ACHN (cell line): ENCODE measurements around the gene MBIP.
A peak's percentile ranks its signal among the peaks of the same experiment; 100 is the strongest.
"Not testable (repeated sequence)": the region's sequence is repeated elsewhere in the genome, so short reads cannot be mapped to it uniquely, and the experiment has no call there.

Source experiments
- DNase-seq: peaks from one replicate; pipeline ENCODE4 v3.0.0-alpha.2; 2015
- in situ Hi-C: cut with HindIII; loops from 2 replicates; pipeline ENCODE4 v1.10.0; 2017; ENCODE audit warnings: low sequenced_read_pairs, low pct_ligation_motif_present, low pct_unique_long_range_greater_than_20kb

MBIP gene

GRCh38 chr14:36320200-36320896 is at the start of gene MBIP:
MBIP (minus strand) TSS chr14:36320637; CDS start chr14:36320588, 49 bp downstream.
- in situ Hi-C loops, result no loop called here
- peak; percentile 96 for DNase-seq

- DNase-seq, result no peak
- in situ Hi-C loops, result no loop called here
Measured at GRCh38 chr14:36367985-36368774, 47.7 kb upstream of the MBIP start.

GRCh38 chr14:36365766-36366165 is 45.3 kb upstream of the MBIP start:
- DNase-seq, result no peak
- in situ Hi-C loops, result no loop called here

- no peak for DNase-seq
- in situ Hi-C loops, result no loop called here
Measured at GRCh38 chr14:36363704-36364103, 43.3 kb upstream of the MBIP start.

GRCh38 chr14:36362648-36363047 is 42.2 kb upstream of the MBIP start:
- DNase-seq, result no peak
- in situ Hi-C loops, result no loop called here

DNA sequence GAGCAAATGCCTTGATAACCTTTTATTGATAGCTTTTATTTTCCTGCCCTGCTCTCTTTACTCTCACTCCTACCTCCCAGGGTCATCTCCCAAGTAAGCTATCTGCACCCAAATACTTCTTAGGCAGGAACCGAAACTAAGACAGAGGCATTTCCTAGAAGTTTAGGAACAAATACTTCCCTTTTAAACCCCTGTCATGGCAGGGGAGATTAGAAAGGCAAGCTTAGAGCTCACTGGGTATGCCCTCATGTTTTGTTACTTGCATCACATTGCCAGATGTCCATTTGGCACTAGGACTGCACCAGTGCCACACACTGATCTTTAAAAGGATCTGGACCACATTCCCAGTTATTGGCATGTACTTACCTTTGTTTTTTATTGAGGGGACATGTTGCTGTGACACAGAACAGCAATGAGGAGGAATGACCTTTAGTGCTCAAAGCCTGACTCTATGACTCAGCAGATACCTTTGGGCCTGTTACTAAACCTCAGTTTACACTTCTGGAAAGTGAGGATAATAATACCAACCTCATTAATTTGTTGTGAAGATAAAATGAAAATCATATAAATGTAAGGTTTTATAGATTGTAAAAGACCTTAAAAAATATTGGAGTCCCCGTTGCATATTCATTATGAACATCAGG is 40.9 kb upstream of the MBIP start:
- DNase-seq, result no peak
- in situ Hi-C loops, result no loop called here

- in situ Hi-C loops, result no loop called here
- DNase-seq, result no peak
Measured at GRCh38 chr14:36356862-36357261, 36.4 kb upstream of the MBIP start.

GRCh38 chr14:36346052-36346451 is 25.6 kb upstream of the MBIP start:
- in situ Hi-C loops, result no loop called here
- no peak for DNase-seq

- in situ Hi-C loops, result no loop called here
Measured at GRCh38 chr14:36344211-36344610, 23.8 kb upstream of the MBIP start.

DNA sequence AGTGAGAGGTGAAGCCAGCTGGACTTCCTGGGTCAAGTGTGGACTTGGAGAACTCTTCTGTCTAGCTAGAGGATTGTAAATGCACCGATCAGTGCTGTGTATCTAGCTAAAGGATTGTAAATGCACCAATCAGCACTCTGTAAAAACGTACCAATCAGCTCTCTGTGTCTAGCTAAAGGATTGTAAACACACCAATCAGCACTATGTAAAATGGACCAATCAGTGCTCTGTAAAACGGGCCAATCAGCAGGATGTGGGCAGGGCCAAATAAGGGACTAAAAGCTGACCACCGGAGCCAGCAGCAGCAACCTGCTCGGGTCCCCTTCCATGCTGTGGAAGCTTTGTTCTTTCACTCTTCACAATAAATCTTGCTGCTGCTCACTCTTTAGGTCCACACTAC is 21.4 kb upstream of the MBIP start:
- in situ Hi-C loops, DNase-seq: not testable (repeated sequence)

More at GRCh38 chr14:36344211-36344610, 23.8 kb upstream of the MBIP start:
- no peak for DNase-seq

DNA sequence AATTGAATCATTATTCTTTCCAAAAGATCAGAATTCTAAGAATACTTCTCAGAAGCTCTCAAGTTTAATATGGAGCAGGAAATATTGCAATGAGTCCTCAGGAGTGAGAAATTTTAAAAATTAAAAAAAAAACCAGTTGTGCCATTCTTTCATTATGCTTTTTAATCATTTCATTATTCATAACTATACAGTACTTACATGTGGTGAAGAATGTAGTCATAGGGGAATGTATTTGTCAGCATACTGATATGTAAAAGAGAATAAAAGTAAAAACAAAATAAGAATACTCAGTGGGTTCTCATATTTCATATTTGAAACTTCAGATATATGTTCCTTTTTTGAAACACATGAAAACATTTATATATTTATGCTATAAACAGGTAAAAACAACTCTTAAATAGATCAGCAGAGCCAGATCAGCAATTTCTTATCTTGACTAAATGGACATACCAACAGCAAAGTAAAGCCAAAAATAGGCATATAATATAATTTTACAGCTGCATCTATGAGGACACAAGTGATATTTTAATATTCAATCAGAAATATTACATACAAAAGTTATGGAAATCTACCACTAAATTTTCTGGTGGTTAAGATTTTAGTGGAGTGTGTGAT is 19.9 kb upstream of the MBIP start:
- DNase-seq, result no peak
- in situ Hi-C loops, result no loop called here

DNA sequence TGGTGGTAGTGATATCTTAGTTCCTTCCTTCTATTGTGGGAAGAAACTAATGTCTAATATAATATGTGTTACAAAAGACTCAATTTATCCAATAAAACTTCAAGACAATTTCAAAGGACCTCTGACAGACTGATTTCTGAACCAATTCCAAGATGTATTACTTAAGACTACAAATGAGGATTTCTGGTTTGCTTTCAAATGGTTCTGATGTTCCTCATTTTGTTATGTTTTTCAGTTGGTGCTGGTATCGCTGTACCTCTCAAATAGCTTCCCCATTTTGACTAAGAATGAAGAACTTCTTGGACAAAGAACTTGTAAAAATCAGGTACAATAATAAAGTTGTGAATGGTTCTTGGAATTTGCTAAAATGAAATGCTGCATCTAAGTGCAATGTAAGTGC is 19.4 kb upstream of the MBIP start:
- in situ Hi-C loops, result no loop called here
- DNase-seq, result no peak

- DNase-seq, result no peak
- in situ Hi-C loops, result no loop called here
Measured at GRCh38 chr14:36333119-36333518, 12.7 kb upstream of the MBIP start.

DNA sequence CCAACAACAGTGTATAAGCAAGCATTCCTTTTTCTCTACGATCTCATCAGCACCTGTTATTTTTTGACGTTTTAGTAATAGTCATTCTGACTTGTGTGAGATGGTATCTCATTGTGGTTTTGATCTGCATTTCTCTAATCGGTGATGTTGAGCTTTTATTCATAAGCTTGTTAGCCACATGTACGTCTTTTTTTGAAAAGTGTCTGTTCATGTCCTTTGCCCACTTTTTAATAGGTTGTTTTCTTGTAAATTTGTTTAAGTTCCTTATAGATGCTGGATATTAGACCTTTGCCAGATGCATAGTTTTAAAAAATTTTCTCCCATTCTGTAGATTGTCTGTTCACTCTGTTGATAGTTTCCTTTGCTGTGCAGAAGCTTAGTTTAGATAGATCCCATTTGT is 7.1 kb upstream of the MBIP start:
- in situ Hi-C loops, DNase-seq: not testable (repeated sequence)

- in situ Hi-C loops, result no loop called here
- DNase-seq, result no peak
Measured at GRCh38 chr14:36325853-36326252, 5.4 kb upstream of the MBIP start.

DNA sequence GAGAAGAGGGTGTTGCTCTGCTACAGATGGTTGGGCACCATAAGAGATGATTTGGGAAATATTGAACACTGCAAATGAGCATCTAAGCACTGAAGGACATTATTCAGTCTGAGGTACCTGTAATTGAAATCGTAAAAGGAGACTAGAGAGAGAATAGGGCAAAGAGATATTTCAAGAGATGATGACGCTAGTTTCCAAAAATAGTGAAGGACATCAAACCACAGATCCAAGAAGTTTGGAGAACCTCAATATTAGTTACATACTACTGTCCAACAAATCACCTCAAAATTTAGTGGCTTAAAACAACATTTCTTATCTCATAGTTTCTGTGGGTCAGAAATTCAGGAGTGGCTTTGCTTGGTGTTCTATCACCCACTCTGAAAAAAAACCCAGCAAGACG is 4.5 kb upstream of the MBIP start:
- DNase-seq, result no peak
- in situ Hi-C loops, result no loop called here

DNA sequence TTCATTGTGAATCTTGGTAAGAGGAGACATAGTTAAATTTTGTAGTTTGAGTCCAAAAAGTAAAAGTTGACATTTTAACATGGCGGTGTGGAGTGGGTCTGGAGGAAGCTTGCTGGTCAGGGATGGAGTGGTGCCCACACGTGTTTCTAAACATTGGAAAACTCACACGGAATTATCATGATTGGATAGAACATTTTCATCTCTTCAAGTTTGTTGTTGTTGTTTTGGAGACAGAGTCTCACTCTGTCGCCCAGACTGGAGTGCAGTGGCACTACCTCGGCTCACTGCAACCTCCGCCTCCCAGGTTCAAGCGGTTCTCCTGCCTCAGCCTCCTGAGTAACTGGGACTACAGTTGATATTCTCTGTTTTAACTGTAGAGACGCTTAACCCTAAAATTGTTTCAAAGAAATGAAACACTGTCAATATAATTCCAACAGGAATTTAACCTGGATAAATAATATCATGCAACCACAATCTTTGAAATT is 502 bp upstream of the MBIP start:
- in situ Hi-C loops, result no loop called here
- no peak for DNase-seq

GRCh38 chr14:36319899-36320199 is 588 bp downstream of the MBIP start:
- in situ Hi-C loops, result no loop called here

DNA sequence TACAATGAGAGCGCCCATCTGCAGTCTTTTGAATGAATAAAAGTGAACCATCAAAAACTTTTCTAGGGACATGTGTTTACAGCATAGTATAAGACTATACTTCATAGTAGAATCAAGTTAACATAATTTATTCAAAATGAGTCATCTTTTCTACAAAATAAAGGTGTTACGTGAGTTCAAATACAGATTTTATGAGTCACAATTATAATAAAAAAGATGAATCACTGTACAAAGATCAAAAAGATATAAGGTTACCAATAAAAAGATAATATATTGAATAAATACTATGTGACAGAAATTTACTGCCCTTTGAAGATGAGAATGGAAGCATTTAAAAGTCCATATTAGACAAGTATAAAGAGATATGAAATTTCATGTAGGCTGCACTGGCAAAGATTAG is 2.8 kb downstream of the MBIP start:
- in situ Hi-C loops, result no loop called here
- DNase-seq, result no peak

More at GRCh38 chr14:36319899-36320199, 588 bp downstream of the MBIP start:
- no peak for DNase-seq
